Osteoblast (primary cell): Measurements from ENCODE around the gene GNL3. TPM values are rescaled to one million over a fixed set of nuclear protein-coding genes. Genes with fewer than 3 reads are reported as not detected.

Experiments used
- DNase-seq: peaks from one replicate; pipeline ENCODE4 v3.0.0; 2011; ENCODE audit warnings: low spot score, mixed read lengths; ENCODE audit not compliant: insufficient read length; ENCODE audit errors: missing footprints
- H2AFZ ChIP-seq: 2 replicates; pipeline ENCODE4 v1.6.0; 2011; ENCODE audit warnings: mild to moderate bottlenecking, low read length
- H3K27ac ChIP-seq: 2 replicates; pipeline ENCODE4 v1.5.1; 2011; ENCODE audit warnings: mild to moderate bottlenecking, low read depth, low read length, moderate library complexity
- H3K27me3 ChIP-seq: 2 replicates; pipeline ENCODE4 v1.6.0; 2012; ENCODE audit warnings: mild to moderate bottlenecking, control low read depth, inconsistent platforms, low read length, moderate library complexity; ENCODE audit not compliant: insufficient read depth
- H3K36me3 ChIP-seq: 2 replicates; pipeline ENCODE4 v1.5.1; 2011; ENCODE audit warnings: mild to moderate bottlenecking, low read length, control low read depth, moderate library complexity; ENCODE audit not compliant: insufficient read depth
- H3K4me1 ChIP-seq: 2 replicates; pipeline ENCODE4 v1.5.1; 2011; ENCODE audit warnings: mild to moderate bottlenecking, low read length, control low read depth, moderate library complexity; ENCODE audit not compliant: insufficient read depth
- H3K4me2 ChIP-seq: 2 replicates; pipeline ENCODE4 v1.6.0; 2011; ENCODE audit warnings: mild to moderate bottlenecking, low read length; ENCODE audit not compliant: insufficient read depth
- H3K4me3 ChIP-seq: fragments of 200-600 bp; sonication (generic); 3 replicates; pipeline ENCODE4 v1.5.1; 2012; ENCODE audit warnings: mild to moderate bottlenecking, low read length, inconsistent platforms; ENCODE audit not compliant: insufficient read depth
- H3K79me2 ChIP-seq: 2 replicates; pipeline ENCODE4 v1.6.0; 2012; ENCODE audit warnings: mild to moderate bottlenecking, low read length, control low read depth, inconsistent platforms; ENCODE audit not compliant: insufficient read depth
- H3K9me3 ChIP-seq: 2 replicates; pipeline ENCODE4 v1.5.1; 2011; ENCODE audit warnings: low read depth, low read length, control low read depth
- H4K20me1 ChIP-seq: 2 replicates; pipeline ENCODE4 v1.6.0; 2012; ENCODE audit warnings: mild to moderate bottlenecking, low read length, control low read depth; ENCODE audit not compliant: insufficient read depth
- CTCF ChIP-seq: IDR thresholded peaks from 2 replicates; pipeline ENCODE4 v1.5.1; 2011; ENCODE audit warnings: mild to moderate bottlenecking, low read depth, low read length, moderate library complexity; ENCODE audit errors: extremely low read depth
- total RNA-seq: library from RNA; depleted of rRNA; stranded (reverse); fragments of >200 nt; gene quantifications from 2 replicates; pipeline ENCODE4 v1.2.3, GENCODE V29; 2012

GNL3 gene
- total RNA-seq, 1 donor, result 129 TPM

DNA sequence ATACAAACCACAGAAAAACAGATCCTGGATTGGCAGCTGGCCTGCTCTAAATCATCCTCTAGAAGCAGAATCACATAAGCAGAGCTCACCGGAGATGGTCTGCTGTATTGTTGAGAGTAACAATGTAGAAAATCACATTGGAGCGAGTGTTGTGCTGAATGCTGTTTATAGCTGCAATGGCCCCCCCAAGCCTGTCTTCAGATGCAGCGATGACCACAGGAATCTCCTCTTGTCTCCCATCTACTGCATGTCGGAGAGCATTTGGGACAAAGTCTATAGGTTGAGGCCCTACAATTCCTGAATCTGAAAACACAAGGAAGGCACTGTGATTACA, 11.8 kb downstream of the GNL3 start:
- TF ChIP-seq CTCF, result no peak
- Histone ChIP-seq H2AFZ (no peak overlapping the region), H3K4me1 (peaks cover 2% of the 10 kb centered on the region), H3K4me3 (no peak overlapping the region), H3K79me2 (peaks cover 48% of the 10 kb centered on the region), H3K9me3 (no peaks in the 10 kb centered on the region), H3K4me2 (no peak overlapping the region), H3K36me3 (peaks cover 68% of the 10 kb centered on the region), H3K27ac (no peak overlapping the region), H4K20me1 (peaks cover 9% of the 10 kb centered on the region), H3K27me3 (no peaks in the 10 kb centered on the region)
- DNase-seq, result no peak

GRCh38 chr3:52703341-52703740, 17.5 kb downstream of the GNL3 start:
- no peak for DNase-seq
- H4K20me1 ChIP-seq, result peaks cover 5% of the 10 kb centered on the region
- H3K27me3 ChIP-seq, result no peaks in the 10 kb centered on the region
- peak overlapping the region; percentile 30 for H3K27ac ChIP-seq
- H2AFZ ChIP-seq, result peak overlapping the region; percentile 8
- H3K4me3 ChIP-seq, result peak overlapping the region; percentile 90
- peaks cover 21% of the 10 kb centered on the region for H3K36me3 ChIP-seq
- peaks cover 23% of the 10 kb centered on the region for H3K4me1 ChIP-seq
- peak overlapping the region; percentile 100 for H3K4me2 ChIP-seq
- no peaks in the 10 kb centered on the region for H3K9me3 ChIP-seq
- TF ChIP-seq CTCF, result no peak
- H3K79me2 ChIP-seq, result peaks cover 93% of the 10 kb centered on the region

- Histone ChIP-seq H3K9me3 (no peaks in the 10 kb centered on the region), H3K79me2 (peaks cover 79% of the 10 kb centered on the region), H2AFZ (peak overlapping the region; percentile 95), H4K20me1 (peaks cover 3% of the 10 kb centered on the region), H3K4me1 (peaks cover 23% of the 10 kb centered on the region), H3K4me3 (peak overlapping the region; percentile 90), H3K4me2 (peak overlapping the region; percentile 100), H3K36me3 (peaks cover 20% of the 10 kb centered on the region), H3K27me3 (no peaks in the 10 kb centered on the region), H3K27ac (peak overlapping the region; percentile 90)
- peak; percentile 83 for DNase-seq
- TF ChIP-seq CTCF, result no peak
Measured at GRCh38 chr3:52704611-52705437, 19.0 kb downstream of the GNL3 start.

DNA sequence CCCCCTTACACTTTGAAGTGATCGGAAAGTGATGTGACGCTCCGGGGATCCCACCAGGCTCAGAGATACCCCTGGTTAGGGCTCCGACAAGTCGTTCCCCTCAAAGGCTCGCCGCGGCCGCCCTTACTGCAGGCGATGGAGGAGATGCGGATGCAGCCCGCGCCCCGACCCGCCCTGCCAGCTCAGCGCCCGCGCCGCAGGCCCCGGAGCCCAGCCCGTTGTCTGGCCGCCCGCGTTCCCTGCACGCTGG, 19.5 kb downstream of the GNL3 start:
- peak overlapping the region; percentile 95 for H2AFZ ChIP-seq
- H3K9me3 ChIP-seq, result no peaks in the 10 kb centered on the region
- peaks cover 74% of the 10 kb centered on the region for H3K79me2 ChIP-seq
- H3K27me3 ChIP-seq, result no peaks in the 10 kb centered on the region
- H3K36me3 ChIP-seq, result peaks cover 16% of the 10 kb centered on the region
- no peak for TF ChIP-seq CTCF
- peak overlapping the region; percentile 100 for H3K4me2 ChIP-seq
- H3K27ac ChIP-seq, result peak overlapping the region; percentile 90
- no peak for DNase-seq
- peaks cover 23% of the 10 kb centered on the region for H3K4me1 ChIP-seq
- H3K4me3 ChIP-seq, result peak overlapping the region; percentile 90
- H4K20me1 ChIP-seq, result peaks cover 2% of the 10 kb centered on the region
